T-cell (primary cell): Measurements from ENCODE around the gene SHANK1. TPM values are rescaled to one million over a fixed set of nuclear protein-coding genes. Genes with fewer than 3 reads are reported as not detected.

ENCODE experiments used
- ATAC-seq, 4 experiments: fragments of 200-7000 bp in 3 of 4; fragments of 150-1000 bp in 1 of 4; cut with Tn5 transposase; replicated peaks in 1 of 4; 1 replicate in 3 of 4; 2 replicates in 1 of 4; pipeline ENCODE4 v1.10.0; 2021; ENCODE audit warnings: moderate library complexity in 3 of 4, mild to moderate bottlenecking in 2 of 4, moderate number of reproducible peaks in 1 of 4
- CTCF ChIA-PET, 2 donors: fragments of 300-600 bp; sonication (Branson Sonifier 250); formaldehyde crosslinking; loops; one replicate each; lab custom pipeline; 2022; ENCODE audit warnings: antibody characterized with exemption in 2 of 2; lab: Charles Lee
- POLR2A ChIA-PET, 2 donors: fragments of 300-600 bp; sonication (Branson Sonifier 250); formaldehyde crosslinking; loops; one replicate each; lab custom pipeline; 2022; ENCODE audit warnings: antibody characterized with exemption in 2 of 2; lab: Charles Lee
- DNase-seq, 35 experiments: peaks; one replicate each; pipeline versions ENCODE4 v3.0.0 to v3.0.0-alpha.2; 2013 to 2023
- H3K27ac ChIP-seq: one replicate; pipeline ENCODE4 v1.5.1; 2013; ENCODE audit warnings: low read length
- H3K27me3 ChIP-seq, 2 experiments: replicated peaks in 1 of 2; 1 replicate in 1 of 2; 2 replicates in 1 of 2; pipeline versions ENCODE4 v1.6.1 to v1.7.0; 2013; ENCODE audit warnings: low read length in 1 of 2, mixed read lengths in 1 of 2; ENCODE audit not compliant: control insufficient read depth in 2 of 2, insufficient read depth in 2 of 2; ENCODE audit errors: extremely low read depth in 1 of 2
- H3K36me3 ChIP-seq, 2 donors: 1 replicate in 1 of 2; 2 replicates in 1 of 2; pipeline versions ENCODE4 v1.6.1 to v1.7.0; 2013; ENCODE audit warnings: low read length in 1 of 2; ENCODE audit not compliant: control insufficient read depth in 2 of 2, insufficient read depth in 1 of 2; ENCODE audit errors: extremely low read depth in 1 of 2
- H3K4me1 ChIP-seq, 2 experiments: 1 replicate in 1 of 2; 2 replicates in 1 of 2; pipeline versions ENCODE4 v1.6.1 to v1.7.0; 2013; ENCODE audit warnings: low read length in 2 of 2, mixed read lengths in 1 of 2; ENCODE audit not compliant: insufficient read depth in 2 of 2, control insufficient read depth in 1 of 2; ENCODE audit errors: extremely low read depth in 1 of 2
- H3K4me3 ChIP-seq, 2 donors: 1 replicate in 1 of 2; 2 replicates in 1 of 2; pipeline versions ENCODE4 v1.5.1 to v1.7.0; 2013; ENCODE audit warnings: mild to moderate bottlenecking in 2 of 2, low read length in 1 of 2, moderate library complexity in 1 of 2; ENCODE audit not compliant: control insufficient read depth in 1 of 2; ENCODE audit errors: extremely low read depth in 1 of 2
- H3K9me3 ChIP-seq: 2 replicates; pipeline ENCODE4 v1.7.0; 2013
- H3K27ac Mint-ChIP-seq, 2 donors: one replicate each; pipeline ENCODE4 v1.8.0; 2020 to 2021; ENCODE audit warnings: mild to moderate bottlenecking in 2 of 2, mixed read lengths in 2 of 2
- H3K27me3 Mint-ChIP-seq, 2 donors: one replicate each; pipeline ENCODE4 v1.8.0; 2021 to 2022; ENCODE audit warnings: mixed read lengths in 2 of 2
- H3K36me3 Mint-ChIP-seq: one replicate; pipeline ENCODE4 v1.8.0; 2021; ENCODE audit warnings: mixed read lengths
- H3K4me1 Mint-ChIP-seq, 3 donors: one replicate each; pipeline ENCODE4 v1.8.0; 2020 to 2022; ENCODE audit warnings: mixed read lengths in 3 of 3, mild to moderate bottlenecking in 1 of 3
- H3K4me3 Mint-ChIP-seq, 3 donors: one replicate each; pipeline ENCODE4 v1.8.0; 2020 to 2022; ENCODE audit warnings: mild to moderate bottlenecking in 3 of 3, mixed read lengths in 3 of 3, moderate library complexity in 3 of 3
- H3K9me3 Mint-ChIP-seq, 3 donors: one replicate each; pipeline ENCODE4 v1.8.0; 2020 to 2022; ENCODE audit warnings: mixed read lengths in 3 of 3
- WGBS: methylation state at CpG from one replicate; pipeline ENCODE4 v1.1.5; 2013; ENCODE audit warnings: missing lambda C conversion rate; ENCODE audit not compliant: insufficient coverage; 5-methylcytosine and 5-hydroxymethylcytosine counted together
- total RNA-seq, 35 experiments: library from RNA in 6 of 35; stranded (reverse) in 6 of 35; fragments of 120-200 nt in 1 of 35; gene quantifications; one replicate each; pipeline versions ENCODE4 v1.2.1 to v1.2.4 and lab custom pipeline; 2013 to 2026

SHANK1 gene
- total RNA-seq, 5 donors from 2014 or later (not counting 1 experiment from before 2014, with no cell fraction given): 0.06 to 3.3 (median 0.36) TPM

- Histone ChIP-seq H3K27me3 (peaks cover 11 to 77% of the 10 kb centered on the region in 2 experiments), H3K4me3 (no peak overlapping the region), H3K36me3 (no peaks in the 10 kb centered on the region), H3K4me1 (peaks cover 0 to 18% of the 10 kb centered on the region in 2 experiments), H3K9me3 (no peaks in the 10 kb centered on the region), H3K27ac (no peak overlapping the region)
- H3K4me1 Mint-ChIP-seq: peaks cover 14 to 19% (median 18%) of the 10 kb centered on the region in 3 donors
- 51% methylated on average over 5 of the region's 6 CpGs for WGBS
- CTCF ChIA-PET: no interaction called here
- peaks cover 4 to 18% (median 7%) of the 10 kb centered on the region in 3 donors for H3K9me3 Mint-ChIP-seq
- peaks cover 67 to 76% of the 10 kb centered on the region in 2 donors for H3K27me3 Mint-ChIP-seq
- ATAC-seq (no peak), DNase-seq (no peak)
- no peaks in the 10 kb centered on the region for H3K36me3 Mint-ChIP-seq
- peak overlapping the region in 1 of 3 donors; percentile 18 for H3K4me3 Mint-ChIP-seq
- H3K27ac Mint-ChIP-seq: peak overlapping the region in 1 of 2 donors; percentile 52
- POLR2A ChIA-PET: interaction anchor here in 1 of 2 donors (0.6 kb wide), 1 partner anchor 321 kb away, joined by 8 read pairs; no protein-coding TSS in a partner anchor
Observed at GRCh38 chr19:50660088-50660366, 59.6 kb downstream of the SHANK1 start.

GRCh38 chr19:50659318-50660087 is 60.1 kb downstream of the SHANK1 start:
- Mint-ChIP-seq H3K27me3 (peaks cover 72 to 77% of the 10 kb centered on the region in 2 donors), H3K4me3 (peak overlapping the region in 2 of 3 donors; percentile 21 to 82), H3K4me1 (peaks cover 14 to 19% (median 18%) of the 10 kb centered on the region in 3 donors), H3K27ac (no peak overlapping the region), H3K36me3 (no peaks in the 10 kb centered on the region), H3K9me3 (peaks cover 4 to 22% (median 13%) of the 10 kb centered on the region in 3 donors)
- Histone ChIP-seq H3K4me3 (peak overlapping the region in 1 of 2 donors; percentile 26), H3K36me3 (no peaks in the 10 kb centered on the region), H3K27ac (no peak overlapping the region), H3K9me3 (no peaks in the 10 kb centered on the region), H3K4me1 (peaks cover 0 to 18% of the 10 kb centered on the region in 2 experiments), H3K27me3 (peaks cover 11 to 75% of the 10 kb centered on the region in 2 experiments)
- DNase-seq (no peak), ATAC-seq (no peak)
- ChIA-PET POLR2A (interaction anchor here in 1 of 2 donors (0.6 kb wide), 1 partner anchor 321 kb away, joined by 8 read pairs; no protein-coding TSS in a partner anchor), CTCF (no interaction called here)
- WGBS: no CpG with 5 or more reads among the region's 37 CpGs

- Mint-ChIP-seq H3K9me3 (peaks cover 4 to 22% (median 13%) of the 10 kb centered on the region in 3 donors), H3K27me3 (peaks cover 75 to 78% of the 10 kb centered on the region in 2 donors), H3K4me1 (peaks cover 14 to 19% (median 18%) of the 10 kb centered on the region in 3 donors), H3K4me3 (peak overlapping the region; percentile 45 to 82 (median 61)), H3K27ac (peak overlapping the region in 1 of 2 donors; percentile 74), H3K36me3 (no peaks in the 10 kb centered on the region)
- 8% methylated on average over 59 of the region's 67 CpGs for WGBS
- Histone ChIP-seq H3K4me1 (peaks cover 0 to 18% of the 10 kb centered on the region in 2 experiments), H3K9me3 (no peaks in the 10 kb centered on the region), H3K36me3 (no peaks in the 10 kb centered on the region), H3K27ac (peak overlapping the region; percentile 10), H3K4me3 (peak overlapping the region; percentile 1 to 26), H3K27me3 (peaks cover 11 to 76% of the 10 kb centered on the region in 2 experiments)
- POLR2A ChIA-PET: no interaction called here
- CTCF ChIA-PET: no interaction called here
- peak; percentile 42 to 68 (median 53) for ATAC-seq
- DNase-seq: peak in 31 of 35 experiments; percentile 7 to 70 (median 36)
Observed at GRCh38 chr19:50658441-50659317, 60.9 kb downstream of the SHANK1 start.

GRCh38 chr19:50657712-50658440 is 61.7 kb downstream of the SHANK1 start:
- peak overlapping the region; percentile 45 to 82 (median 61) for H3K4me3 Mint-ChIP-seq
- H3K4me1 Mint-ChIP-seq: peaks cover 14 to 19% (median 18%) of the 10 kb centered on the region in 3 donors
- no peaks in the 10 kb centered on the region for H3K9me3 ChIP-seq
- ChIA-PET CTCF (no interaction called here), POLR2A (no interaction called here)
- WGBS: 5% methylated on average over 37 of the region's 38 CpGs
- DNase-seq (peak; percentile 25 to 88 (median 75)), ATAC-seq (peak; percentile 77 to 91 (median 80))
- no peaks in the 10 kb centered on the region for H3K36me3 ChIP-seq
- H3K27ac Mint-ChIP-seq: peak overlapping the region in 1 of 2 donors; percentile 74
- peaks cover 4 to 22% (median 13%) of the 10 kb centered on the region in 3 donors for H3K9me3 Mint-ChIP-seq
- peak overlapping the region in 1 of 2 donors; percentile 35 for H3K4me3 ChIP-seq
- H3K27me3 ChIP-seq: peaks cover 8 to 79% of the 10 kb centered on the region in 2 experiments
- H3K36me3 Mint-ChIP-seq: no peaks in the 10 kb centered on the region
- H3K27me3 Mint-ChIP-seq: peaks cover 73 to 78% of the 10 kb centered on the region in 2 donors
- H3K4me1 ChIP-seq: peaks cover 0 to 18% of the 10 kb centered on the region in 2 experiments
- no peak overlapping the region for H3K27ac ChIP-seq

- DNase-seq (no peak), ATAC-seq (no peak)
- CTCF ChIA-PET: no interaction called here
- 70% methylated on average over 3 of the region's 6 CpGs for WGBS
- Histone ChIP-seq H3K9me3 (no peaks in the 10 kb centered on the region), H3K27me3 (peaks cover 8 to 81% of the 10 kb centered on the region in 2 experiments), H3K36me3 (no peaks in the 10 kb centered on the region), H3K27ac (no peak overlapping the region), H3K4me1 (peaks cover 0 to 18% of the 10 kb centered on the region in 2 experiments), H3K4me3 (no peak overlapping the region)
- H3K36me3 Mint-ChIP-seq: no peaks in the 10 kb centered on the region
- H3K4me1 Mint-ChIP-seq: peaks cover 14 to 19% (median 18%) of the 10 kb centered on the region in 3 donors
- peaks cover 4 to 22% (median 13%) of the 10 kb centered on the region in 3 donors for H3K9me3 Mint-ChIP-seq
- H3K4me3 Mint-ChIP-seq: peak overlapping the region; percentile 15 to 82 (median 61)
- peaks cover 74 to 78% of the 10 kb centered on the region in 2 donors for H3K27me3 Mint-ChIP-seq
- H3K27ac Mint-ChIP-seq: no peak overlapping the region
- POLR2A ChIA-PET: no interaction called here
Observed at GRCh38 chr19:50657222-50657669, 62.4 kb downstream of the SHANK1 start.
